CD14-positive monocyte (primary cell): ENCODE measurements around the gene FSD2. TPM values are rescaled to one million over a fixed set of nuclear protein-coding genes. Genes with fewer than 3 reads are reported as not detected.

Experiments
- DNase-seq, 3 donors: peaks; one replicate each; pipeline ENCODE4 v3.0.0-alpha.2; 2011 to 2022
- H2AFZ ChIP-seq: 2 replicates; pipeline ENCODE4 v1.6.0; 2012; ENCODE audit warnings: mild to moderate bottlenecking, low read depth, low read length, inconsistent platforms; ENCODE audit not compliant: insufficient read depth, poor library complexity, severe bottlenecking
- H3K27ac ChIP-seq, 2 donors: 1 replicate in 1 of 2; 2 replicates in 1 of 2; pipeline ENCODE4 v1.5.1; 2012 to 2013; ENCODE audit warnings: low read length in 2 of 2, control low read depth in 1 of 2, inconsistent platforms in 1 of 2, low read depth in 1 of 2, mild to moderate bottlenecking in 1 of 2
- H3K27me3 ChIP-seq, 2 donors: one replicate each; pipeline versions ENCODE4 v1.6.0 to v1.6.1; 2011 to 2013; ENCODE audit warnings: low read length in 2 of 2; ENCODE audit not compliant: control insufficient read depth in 2 of 2, insufficient read depth in 2 of 2
- H3K36me3 ChIP-seq, 2 donors: replicated peaks in 1 of 2; 1 replicate in 1 of 2; 2 replicates in 1 of 2; pipeline versions ENCODE4 v1.5.1 to v1.6.1; 2012 to 2013; ENCODE audit warnings: low read length in 2 of 2, control low read depth in 1 of 2, inconsistent platforms in 1 of 2, mild to moderate bottlenecking in 1 of 2; ENCODE audit not compliant: insufficient read depth in 2 of 2, control insufficient read depth in 1 of 2
- H3K4me1 ChIP-seq, 2 donors: 1 replicate in 1 of 2; 2 replicates in 1 of 2; pipeline versions ENCODE4 v1.5.1 to v1.6.1; 2012 to 2013; ENCODE audit warnings: low read length in 2 of 2, control low read depth in 1 of 2, inconsistent platforms in 1 of 2, mild to moderate bottlenecking in 1 of 2, moderate library complexity in 1 of 2; ENCODE audit not compliant: insufficient read depth in 2 of 2, control insufficient read depth in 1 of 2
- H3K4me2 ChIP-seq: replicated peaks from 2 replicates; pipeline ENCODE3; 2012; ENCODE audit warnings: low read length, moderate library complexity, mild to moderate bottlenecking; ENCODE audit not compliant: poor library complexity, severe bottlenecking; ENCODE audit errors: extremely low read depth
- H3K4me3 ChIP-seq, 3 experiments: fragments of 200-600 bp in 1 of 3; sonication (generic) in 1 of 3; replicated peaks in 1 of 3; 1 replicate in 2 of 3; 2 replicates in 1 of 3; pipeline ENCODE4 v1.5.1; 2011 to 2013; ENCODE audit warnings: low read length in 3 of 3, mild to moderate bottlenecking in 3 of 3, control low read depth in 2 of 3, low read depth in 2 of 3, inconsistent platforms in 1 of 3, moderate library complexity in 1 of 3
- H3K79me2 ChIP-seq: 2 replicates; pipeline ENCODE4 v1.6.0; 2012; ENCODE audit warnings: mild to moderate bottlenecking, control low read depth, inconsistent platforms, low read length, moderate library complexity; ENCODE audit not compliant: insufficient read depth
- H3K9ac ChIP-seq: 2 replicates; pipeline ENCODE4 v1.6.0; 2017; ENCODE audit warnings: low read length, mild to moderate bottlenecking; ENCODE audit not compliant: insufficient read depth, poor library complexity, severe bottlenecking
- H3K9me3 ChIP-seq, 2 donors: replicated peaks in 1 of 2; 1 replicate in 1 of 2; 2 replicates in 1 of 2; pipeline versions ENCODE4 v1.5.1 to v1.6.1; 2012 to 2013; ENCODE audit warnings: low read length in 2 of 2, control low read depth in 1 of 2; ENCODE audit not compliant: control insufficient read depth in 1 of 2, insufficient read depth in 1 of 2
- H4K20me1 ChIP-seq: 2 replicates; pipeline ENCODE4 v1.6.0; 2012; ENCODE audit warnings: mild to moderate bottlenecking, low read length, control low read depth, moderate library complexity; ENCODE audit not compliant: insufficient read depth
- H3K27ac Mint-ChIP-seq, 7 donors: one replicate each; pipeline ENCODE4 v1.8.0; 2020; ENCODE audit warnings: mild to moderate bottlenecking in 7 of 7, mixed read lengths in 7 of 7, moderate library complexity in 6 of 7, inconsistent platforms in 2 of 7
- H3K27me3 Mint-ChIP-seq, 3 donors: one replicate each; pipeline ENCODE4 v1.8.0; 2021 to 2022; ENCODE audit warnings: low read depth in 3 of 3, mild to moderate bottlenecking in 3 of 3, mixed read lengths in 3 of 3, moderate library complexity in 3 of 3, inconsistent platforms in 1 of 3
- H3K36me3 Mint-ChIP-seq, 2 donors: one replicate each; pipeline ENCODE4 v1.8.0; 2020; ENCODE audit warnings: mixed read lengths in 2 of 2, inconsistent platforms in 1 of 2, mild to moderate bottlenecking in 1 of 2
- H3K4me1 Mint-ChIP-seq: one replicate; pipeline ENCODE4 v1.8.0; 2020; ENCODE audit warnings: mild to moderate bottlenecking, mixed read lengths
- H3K4me3 Mint-ChIP-seq, 2 donors: one replicate each; pipeline ENCODE4 v1.8.0; 2020; ENCODE audit warnings: mild to moderate bottlenecking in 2 of 2, mixed read lengths in 2 of 2, moderate library complexity in 1 of 2
- H3K9me3 Mint-ChIP-seq, 7 donors: one replicate each; pipeline ENCODE4 v1.8.0; 2020 to 2022; ENCODE audit warnings: mixed read lengths in 7 of 7, mild to moderate bottlenecking in 6 of 7, moderate library complexity in 6 of 7, inconsistent platforms in 2 of 7
- CTCF ChIP-seq: fragments of 200-600 bp; IDR thresholded peaks from one replicate; pipeline ENCODE4 v1.8.0; 2022; ENCODE audit warnings: antibody characterized with exemption, mild to moderate bottlenecking
- WGBS: methylation state at CpG from one replicate; pipeline ENCODE4 v1.1.5; 2013; ENCODE audit warnings: missing lambda C conversion rate; ENCODE audit not compliant: insufficient coverage; 5-methylcytosine and 5-hydroxymethylcytosine counted together
- intact Hi-C, 2 donors: fragments of 100-400 bp; cut with micrococcal nuclease; formaldehyde crosslinking; loops; one replicate each; pipeline versions ENCODE4 v1.15.0 to v1.15.1; 2023
- polyA plus RNA-seq, 3 donors: library from polyadenylated mRNA; depleted of rRNA in 1 of 3; unstranded in 2 of 3; stranded (reverse) in 1 of 3; fragments of 300-500 nt in 2 of 3; fragments of >200 nt in 1 of 3; fragmentation: Illumina TruSeq in 2 of 3; gene quantifications; 1 replicate in 2 of 3; 2 replicates in 1 of 3; pipeline ENCODE4 v1.2.3, GENCODE V29; 2012 to 2021

FSD2 gene
- polyA plus RNA-seq, 3 donors: 0.09 TPM; not detected in 2

GRCh38 chr15:82808634-82809041 lies 2.8 kb upstream of the FSD2 start:
- no peak for TF ChIP-seq CTCF
- H3K9ac ChIP-seq: no peak overlapping the region
- H3K27ac Mint-ChIP-seq: peak overlapping the region in 1 of 7 donors; percentile 87
- H3K27me3 Mint-ChIP-seq: peaks cover 0 to 1% (median 0%) of the 10 kb centered on the region in 3 donors
- no peak overlapping the region for H3K4me2 ChIP-seq
- H3K79me2 ChIP-seq: peaks cover 37% of the 10 kb centered on the region
- peaks cover 0 to 2% (median 0%) of the 10 kb centered on the region in 7 donors for H3K9me3 Mint-ChIP-seq
- H3K4me1 Mint-ChIP-seq: peaks cover 30% of the 10 kb centered on the region
- peaks cover 2 to 13% of the 10 kb centered on the region in 2 donors for H3K36me3 Mint-ChIP-seq
- DNase-seq: no peak
- H3K27me3 ChIP-seq: no peaks in the 10 kb centered on the region
- no peaks in the 10 kb centered on the region for H3K9me3 ChIP-seq
- peaks cover under 1 to 11% of the 10 kb centered on the region in 2 donors for H3K36me3 ChIP-seq
- peaks cover 35% of the 10 kb centered on the region for H4K20me1 ChIP-seq
- peaks cover 21 to 29% of the 10 kb centered on the region in 2 donors for H3K4me1 ChIP-seq
- no peak overlapping the region for H3K4me3 ChIP-seq
- H3K27ac ChIP-seq: no peak overlapping the region
- no peak overlapping the region for H2AFZ ChIP-seq
- WGBS: 98% methylated on average over 4 of the region's 9 CpGs
- intact Hi-C loops: loop anchor here in 1 of 2 donors (5.0 kb wide), 1 partner anchor 179 kb away; the partner anchor contains the start of gene RAMAC
- no peak overlapping the region for H3K4me3 Mint-ChIP-seq

GRCh38 chr15:82807920-82808633 lies 2.2 kb upstream of the FSD2 start:
- Histone ChIP-seq H3K4me1 (peaks cover 21 to 29% of the 10 kb centered on the region in 2 donors), H3K4me3 (no peak overlapping the region), H2AFZ (no peak overlapping the region), H3K9ac (no peak overlapping the region), H3K9me3 (no peaks in the 10 kb centered on the region), H3K36me3 (peaks cover 0 to 5% of the 10 kb centered on the region in 2 donors), H3K27ac (no peak overlapping the region), H3K79me2 (peaks cover 31% of the 10 kb centered on the region), H3K27me3 (no peaks in the 10 kb centered on the region), H4K20me1 (peaks cover 30% of the 10 kb centered on the region), H3K4me2 (no peak overlapping the region)
- no peak for TF ChIP-seq CTCF
- Mint-ChIP-seq H3K27ac (no peak overlapping the region), H3K4me3 (no peak overlapping the region), H3K4me1 (peaks cover 30% of the 10 kb centered on the region), H3K9me3 (peaks cover 0 to 2% (median 0%) of the 10 kb centered on the region in 7 donors), H3K36me3 (peaks cover 2 to 7% of the 10 kb centered on the region in 2 donors), H3K27me3 (peaks cover 0 to 3% (median 0%) of the 10 kb centered on the region in 3 donors)
- 100% methylated on average over 2 of the region's 11 CpGs for WGBS
- intact Hi-C loops: loop anchor here in 1 of 2 donors (5.0 kb wide), 1 partner anchor 179 kb away; the partner anchor contains the start of gene RAMAC
- DNase-seq: no peak
